K562 (cell line): Measurements from ENCODE around the gene KCNK1. TPM values are rescaled to one million over a fixed set of nuclear protein-coding genes. Genes with fewer than 3 reads are reported as not detected.

ENCODE experiments used
- ESRRA ChIP-seq: fragments of 450-650 bp; IDR thresholded peaks from 2 replicates; pipeline ENCODE4 v1.6.1; 2014; ENCODE audit warnings: low read depth, mild to moderate bottlenecking, moderate library complexity, borderline replicate concordance
- MAFK ChIP-seq: IDR thresholded peaks from 2 replicates; pipeline ENCODE4 v1.6.1; 2011; ENCODE audit warnings: low read length, improper control_type of control experiment
- MEF2A ChIP-seq: IDR thresholded peaks from 2 replicates; pipeline ENCODE4 v1.6.1; 2011; ENCODE audit warnings: low read depth, mild to moderate bottlenecking, low read length, moderate library complexity; ENCODE audit not compliant: control insufficient read depth
- NR2C2 ChIP-seq, 2 experiments: fragments of 200-800 bp in 1 of 2; sonication (Bioruptor generic) in 1 of 2; sonication (generic) in 1 of 2; formaldehyde crosslinking in 1 of 2; IDR thresholded peaks; 2 replicates each; pipeline versions ENCODE4 v1.6.1 to v1.8.0; 2016 to 2022; ENCODE audit warnings: mild to moderate bottlenecking in 1 of 2, missing compliant biosample characterization in 1 of 2, missing genetic modification characterization in 1 of 2, missing genetic modification reagents in 1 of 2
- NRF1 ChIP-seq, 2 experiments: fragments of 450-650 bp; IDR thresholded peaks in 1 of 2; conservative IDR thresholded peaks in 1 of 2; 2 replicates each; pipeline ENCODE4 v1.6.1; 2014; ENCODE audit warnings: mild to moderate bottlenecking in 2 of 2
- U2AF2 ChIP-seq: fragments of 200-400 bp; formaldehyde crosslinking; optimal IDR thresholded peaks from 2 replicates; pipeline ENCODE3; 2017; ENCODE audit warnings: low read depth, mild to moderate bottlenecking, low read length
- ZNF407 ChIP-seq: fragments of 450-650 bp; IDR thresholded peaks from 2 replicates; pipeline ENCODE4 v1.6.1; 2016; ENCODE audit warnings: low read depth
- polyA plus RNA-seq, 8 experiments: library from polyadenylated mRNA; depleted of rRNA in 4 of 8; stranded (reverse) in 5 of 8; unstranded in 3 of 8; fragments of >200 nt; fragmentation: Nextera tagmentation in 2 of 8; fragmentation: Illumina TruSeq in 1 of 8; extraction: Ambion mirVana in 2 of 8; extraction: Trizol in 1 of 8; gene quantifications; 2 replicates each; pipeline versions ENCODE4 v1.2.1 to v1.2.3, GENCODE V29; 2011 to 2014; ENCODE audit warnings: inconsistent platforms in 1 of 8, missing spikeins in 1 of 8
- total RNA-seq, 7 experiments: library from RNA; depleted of rRNA in 6 of 7; stranded (reverse); fragments of >200 nt in 6 of 7; fragmentation: Illumina TruSeq in 2 of 7; extraction: Trizol in 2 of 7; gene quantifications; 2 replicates each; pipeline versions ENCODE4 v1.2.1 to v1.2.3, GENCODE V29; 2011 to 2021; ENCODE audit warnings: low replicate concordance in 1 of 7

Gene KCNK1
- total and polyA plus RNA-seq, 9 of the 15 experiments (the other 6 are each of a cell fraction or from before 2014, with no cell fraction given), result 3.1 to 22.7 (median 6.0) TPM

- no peak for TF ChIP-seq ZNF407
- TF ChIP-seq MEF2A, result peak; percentile 51; the same call in 1 of the 2 replicates
- no peak for TF ChIP-seq U2AF2
- TF ChIP-seq ESRRA, result peak; percentile 67; the same call in 1 of the 2 replicates
- peak; percentile 61; the same call in 1 of the 2 replicates for TF ChIP-seq NR2C2 (CRISPR knock-in tag; IDR thresholded peaks at IDR 0.05)
- peak; percentile 61 for TF ChIP-seq NR2C2 (tag; IDR thresholded peaks at IDR 0.05)
- peak; percentile 29 to 56; a peak in 3 of 4 replicates for TF ChIP-seq NRF1 (conservative IDR thresholded peaks at IDR 0.05 in 1 of 2, IDR thresholded peaks at IDR 0.05 in 1 of 2)
- peak; percentile 45 for TF ChIP-seq MAFK
Observed at GRCh38 chr1:233635765-233636502, 22.0 kb downstream of the KCNK1 start (continued).
